H9 (cell line): Measurements from ENCODE around the gene RNF13. TPM values are rescaled to one million over a fixed set of nuclear protein-coding genes. Genes with fewer than 3 reads are reported as not detected.

ENCODE experiments used
- DNase-seq: peaks from one replicate; pipeline ENCODE4 v3.0.0-alpha.2; 2017
- H2AFZ ChIP-seq: one replicate; pipeline ENCODE4 v1.6.1; 2013; ENCODE audit warnings: mild to moderate bottlenecking, low read length, control low read depth, moderate library complexity
- H2AK5ac ChIP-seq: 2 replicates; pipeline ENCODE4 v1.6.1; 2013; ENCODE audit warnings: low read length, control low read depth, mixed read lengths; ENCODE audit not compliant: insufficient read length
- H2BK120ac ChIP-seq: one replicate; pipeline ENCODE4 v1.6.1; 2013; ENCODE audit warnings: low read depth, mild to moderate bottlenecking, low read length, control low read depth, inconsistent platforms; ENCODE audit not compliant: poor library complexity, severe bottlenecking
- H2BK12ac ChIP-seq: 2 replicates; pipeline ENCODE4 v1.6.1; 2013; ENCODE audit warnings: low read length, control low read depth, mixed read lengths, low read depth; ENCODE audit not compliant: insufficient read length
- H2BK15ac ChIP-seq: 2 replicates; pipeline ENCODE4 v1.6.1; 2013; ENCODE audit warnings: low read depth, low read length, control low read depth
- H2BK20ac ChIP-seq: one replicate; pipeline ENCODE4 v1.6.1; 2013; ENCODE audit warnings: low read depth, mild to moderate bottlenecking, low read length, control low read depth, inconsistent platforms; ENCODE audit not compliant: poor library complexity, severe bottlenecking
- H2BK5ac ChIP-seq: 2 replicates; pipeline ENCODE4 v1.6.1; 2013; ENCODE audit warnings: low read length, control low read depth, mixed read lengths; ENCODE audit not compliant: insufficient read length
- H3K14ac ChIP-seq: 2 replicates; pipeline ENCODE4 v1.6.1; 2013; ENCODE audit warnings: low read length, control low read depth; ENCODE audit not compliant: insufficient read depth
- H3K18ac ChIP-seq: 2 replicates; pipeline ENCODE4 v1.6.1; 2013; ENCODE audit warnings: low read depth, mild to moderate bottlenecking, mixed read lengths, low read length, control low read depth; ENCODE audit not compliant: insufficient read length
- H3K23ac ChIP-seq: 2 replicates; pipeline ENCODE4 v1.6.1; 2013; ENCODE audit warnings: low read length, control low read depth, mixed read lengths, low read depth; ENCODE audit not compliant: insufficient read length
- H3K23me2 ChIP-seq: 2 replicates; pipeline ENCODE4 v1.6.1; 2013; ENCODE audit warnings: low read depth, mild to moderate bottlenecking, mixed read lengths, low read length, control low read depth; ENCODE audit not compliant: insufficient read length, poor library complexity, severe bottlenecking
- H3K27ac ChIP-seq: 2 replicates; pipeline ENCODE4 v1.5.1; 2013; ENCODE audit warnings: low read length, control low read depth, mixed read lengths, low read depth; ENCODE audit not compliant: insufficient read length
- H3K27me3 ChIP-seq: 2 replicates; pipeline ENCODE4 v1.6.1; 2013; ENCODE audit warnings: low read length, control low read depth, inconsistent platforms; ENCODE audit not compliant: insufficient read depth
- H3K4ac ChIP-seq: 2 replicates; pipeline ENCODE4 v1.6.1; 2013; ENCODE audit warnings: low read depth, mild to moderate bottlenecking, control low read depth, inconsistent platforms, low read length, moderate library complexity
- H3K4me1 ChIP-seq: 2 replicates; pipeline ENCODE4 v1.6.1; 2013; ENCODE audit warnings: low read length, control low read depth, inconsistent platforms; ENCODE audit not compliant: insufficient read depth
- H3K4me2 ChIP-seq: 2 replicates; pipeline ENCODE4 v1.6.1; 2013; ENCODE audit warnings: low read length, control low read depth, mixed read lengths; ENCODE audit not compliant: insufficient read length, insufficient read depth
- H3K56ac ChIP-seq: 2 replicates; pipeline ENCODE4 v1.6.1; 2013; ENCODE audit warnings: low read depth, mild to moderate bottlenecking, mixed read lengths, low read length, control low read depth; ENCODE audit not compliant: insufficient read length
- H3K79me1 ChIP-seq: 2 replicates; pipeline ENCODE4 v1.6.1; 2013; ENCODE audit warnings: low read depth, mild to moderate bottlenecking, moderate library complexity, low read length, control low read depth, inconsistent platforms; ENCODE audit not compliant: insufficient read depth, poor library complexity, severe bottlenecking
- H3K79me2 ChIP-seq: 2 replicates; pipeline ENCODE4 v1.6.1; 2013; ENCODE audit warnings: low read length, control low read depth, inconsistent platforms; ENCODE audit not compliant: insufficient read depth
- H3K9ac ChIP-seq: 2 replicates; pipeline ENCODE4 v1.6.1; 2013; ENCODE audit warnings: low read length, control low read depth, mixed read lengths; ENCODE audit not compliant: insufficient read length; ENCODE audit errors: extremely low read depth
- H3K9me3 ChIP-seq: one replicate; pipeline ENCODE4 v1.6.1; 2013; ENCODE audit warnings: low read depth, low read length, inconsistent platforms; ENCODE audit not compliant: control insufficient read depth
- H3T11ph ChIP-seq: one replicate; pipeline ENCODE4 v1.6.1; 2013; ENCODE audit warnings: mild to moderate bottlenecking, low read length, control low read depth, inconsistent platforms
- H4K20me1 ChIP-seq: one replicate; pipeline ENCODE4 v1.6.1; 2013; ENCODE audit not compliant: control insufficient read depth, insufficient read length, insufficient read depth
- H4K5ac ChIP-seq: 2 replicates; pipeline ENCODE4 v1.6.1; 2013; ENCODE audit warnings: low read depth, mild to moderate bottlenecking, mixed read lengths, low read length, control low read depth; ENCODE audit not compliant: insufficient read length
- H4K8ac ChIP-seq: replicated peaks from 2 replicates; pipeline ENCODE4 v1.6.1; 2013; ENCODE audit warnings: low read length, control low read depth, mixed read lengths, low read depth; ENCODE audit not compliant: insufficient read length
- H4K91ac ChIP-seq: 2 replicates; pipeline ENCODE4 v1.6.1; 2013; ENCODE audit warnings: low read depth, mild to moderate bottlenecking, moderate library complexity, mixed read lengths, low read length, control low read depth; ENCODE audit not compliant: insufficient read length
- H3K27ac Mint-ChIP-seq, 3 experiments: 2 replicates in 2 of 3; 3 replicates in 1 of 3; pipeline ENCODE4 v1.8.0; 2020 to 2021; ENCODE audit warnings: mixed read lengths in 3 of 3, mild to moderate bottlenecking in 1 of 3, moderate library complexity in 1 of 3
- H3K27me3 Mint-ChIP-seq: 2 replicates; pipeline ENCODE4 v1.8.0; 2021; ENCODE audit warnings: low read depth, mild to moderate bottlenecking, moderate library complexity, mixed read lengths
- H3K36me3 Mint-ChIP-seq, 3 experiments: 2 replicates in 2 of 3; 3 replicates in 1 of 3; pipeline ENCODE4 v1.8.0; 2020 to 2021; ENCODE audit warnings: low read depth in 3 of 3, mixed read lengths in 3 of 3; ENCODE audit not compliant: insufficient read depth in 1 of 3
- H3K4me1 Mint-ChIP-seq, 2 experiments: 2 replicates each; pipeline ENCODE4 v1.8.0; 2020; ENCODE audit warnings: mixed read lengths in 2 of 2
- H3K4me3 Mint-ChIP-seq, 2 experiments: 2 replicates in 1 of 2; 3 replicates in 1 of 2; pipeline ENCODE4 v1.8.0; 2020 to 2021; ENCODE audit warnings: mild to moderate bottlenecking in 2 of 2, mixed read lengths in 2 of 2, moderate library complexity in 1 of 2
- H3K9me3 Mint-ChIP-seq, 2 experiments: 2 replicates in 1 of 2; 3 replicates in 1 of 2; pipeline ENCODE4 v1.8.0; 2020; ENCODE audit warnings: mild to moderate bottlenecking in 2 of 2, mixed read lengths in 2 of 2, moderate library complexity in 1 of 2
- CTCF ChIP-seq: fragments of 200-600 bp; sonication (generic); conservative IDR thresholded peaks from 3 replicates; pipeline ENCODE4 v1.8.0; 2021; ENCODE audit warnings: antibody characterized with exemption, mild to moderate bottlenecking
- WGBS: extraction: QIAGEN DNeasy Blood & Tissue Kit; methylation state at CpG from one replicate; pipeline ENCODE4 v1.1.7; 2013; ENCODE audit warnings: missing lambda C conversion rate, low lambda C conversion rate, mixed read lengths; ENCODE audit not compliant: insufficient read length; ENCODE audit errors: extremely low coverage; 5-methylcytosine and 5-hydroxymethylcytosine counted together
- total RNA-seq: library from RNA; stranded (reverse); gene quantifications from 2 replicates; pipeline ENCODE4 v1.2.1, GENCODE V29; 2021

RNF13 gene
- total RNA-seq, 1 experiment from 2014 or later, result 23.4 TPM

DNA sequence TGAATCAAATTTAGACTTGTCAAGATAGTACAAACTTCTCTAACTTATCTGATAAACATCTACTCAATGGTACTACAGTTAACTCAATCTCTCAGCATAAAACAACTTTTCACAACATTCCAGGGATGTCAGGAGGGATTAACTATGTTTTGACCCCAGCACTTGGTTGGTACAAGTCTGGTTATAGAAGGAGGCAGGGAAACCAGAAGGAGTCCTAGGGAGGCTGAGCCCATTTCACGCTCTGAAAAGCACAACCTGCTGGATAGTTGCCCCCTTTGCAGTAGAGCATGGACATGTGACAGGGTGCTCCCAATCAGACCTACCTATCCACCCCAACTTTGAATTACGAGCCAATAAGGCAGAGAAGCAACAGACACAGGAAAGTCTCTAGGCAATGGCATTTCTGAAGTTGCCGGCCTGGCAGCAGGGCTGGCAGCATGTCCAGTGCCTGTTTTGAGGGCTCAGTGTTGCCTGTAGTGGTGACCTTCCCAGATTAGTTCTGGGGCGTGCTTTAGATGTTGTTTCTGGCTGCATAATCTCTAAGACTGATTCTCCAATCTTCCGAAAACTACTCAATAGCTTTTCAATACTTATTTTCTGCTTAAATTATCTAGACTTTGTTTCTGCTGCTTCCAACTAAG, 28.8 kb upstream of the RNF13 start:
- no peak overlapping the region for H2BK20ac ChIP-seq
- H3K4ac ChIP-seq, result no peak overlapping the region
- no peaks in the 10 kb centered on the region for H3K79me2 ChIP-seq
- no peaks in the 10 kb centered on the region for H3K23me2 ChIP-seq
- H3K9ac ChIP-seq, result no peak overlapping the region
- H3K4me2 ChIP-seq, result no peak overlapping the region
- H3K18ac ChIP-seq, result no peak overlapping the region
- H3K4me1 ChIP-seq, result no peaks in the 10 kb centered on the region
- no peak for DNase-seq
- no peak overlapping the region for H2BK12ac ChIP-seq
- no peak overlapping the region for H2BK5ac ChIP-seq
- no CpG with 5 or more reads among the region's 5 CpGs for WGBS
- no peak overlapping the region for H4K91ac ChIP-seq
- Mint-ChIP-seq H3K27ac (no peak overlapping the region; a peak in 1 of 7 replicates), H3K36me3 (no peaks in the 10 kb centered on the region), H3K9me3 (no peaks in the 10 kb centered on the region), H3K27me3 (no peaks in the 10 kb centered on the region), H3K4me1 (peaks cover 4% of the 10 kb centered on the region in 2 experiments), H3K4me3 (no peak overlapping the region)
- TF ChIP-seq CTCF, result no peak
- H4K5ac ChIP-seq, result no peak overlapping the region
- no peak overlapping the region for H2AFZ ChIP-seq
- no peaks in the 10 kb centered on the region for H3K27me3 ChIP-seq
- no peaks in the 10 kb centered on the region for H3K9me3 ChIP-seq
- H3T11ph ChIP-seq, result no peak overlapping the region
- H4K20me1 ChIP-seq, result no peaks in the 10 kb centered on the region
- no peak overlapping the region for H3K14ac ChIP-seq
- no peak overlapping the region for H3K27ac ChIP-seq
- no peak overlapping the region for H2AK5ac ChIP-seq
- no peak overlapping the region for H4K8ac ChIP-seq
- H2BK15ac ChIP-seq, result no peak overlapping the region
- no peak overlapping the region for H2BK120ac ChIP-seq
- no peak overlapping the region for H3K23ac ChIP-seq
- no peak overlapping the region for H3K56ac ChIP-seq
- H3K79me1 ChIP-seq, result no peaks in the 10 kb centered on the region
